Muscle of leg (tissue), 11 donors: Measurements from ENCODE around the gene CDK5R1. TPM values are rescaled to one million over a fixed set of nuclear protein-coding genes. Genes with fewer than 3 reads are reported as not detected.

Source experiments
- DNase-seq: peaks from one replicate; pipeline ENCODE4 v3.0.0; 2013
- H3K27ac ChIP-seq: one replicate; pipeline ENCODE4 v1.5.1; 2013; ENCODE audit warnings: mild to moderate bottlenecking, low read length, control low read depth
- H3K27me3 ChIP-seq: one replicate; pipeline ENCODE4 v1.6.1; 2013; ENCODE audit warnings: low read length; ENCODE audit not compliant: control insufficient read depth, insufficient read depth
- H3K36me3 ChIP-seq: one replicate; pipeline ENCODE4 v1.6.1; 2013; ENCODE audit warnings: low read length; ENCODE audit not compliant: control insufficient read depth, insufficient read depth
- H3K4me1 ChIP-seq: one replicate; pipeline ENCODE4 v1.6.1; 2013; ENCODE audit warnings: low read length; ENCODE audit not compliant: control insufficient read depth, insufficient read depth
- H3K4me3 ChIP-seq: one replicate; pipeline ENCODE4 v1.5.1; 2013; ENCODE audit warnings: low read length, control low read depth
- H3K9me3 ChIP-seq: replicated peaks from 2 replicates; pipeline ENCODE4 v1.6.1; 2013; ENCODE audit warnings: low read depth, low read length; ENCODE audit not compliant: control insufficient read depth
- WGBS: methylation state at CpG from one replicate; pipeline ENCODE4 v1.1.5; 2013; ENCODE audit warnings: missing lambda C conversion rate; ENCODE audit not compliant: insufficient coverage; 5-methylcytosine and 5-hydroxymethylcytosine counted together
- polyA plus RNA-seq, 8 donors: library from polyadenylated mRNA; unstranded; fragments of 120-200 nt; gene quantifications; one replicate each; pipeline versions ENCODE4 v1.2.1 to v1.2.3, GENCODE V29; 2013; ENCODE audit warnings: inconsistent platforms in 1 of 8, low replicate concordance in 1 of 8; ENCODE audit not compliant: insufficient read length in 8 of 8, insufficient read depth in 1 of 8
- total RNA-seq: library from RNA; stranded (reverse); fragments of 120-200 nt; gene quantifications from one replicate; pipeline ENCODE4 v1.2.4, GENCODE V29; 2013

Gene CDK5R1
- total and polyA plus RNA-seq, 9 donors: 4.4 to 11.4 (median 9.4) TPM

DNA sequence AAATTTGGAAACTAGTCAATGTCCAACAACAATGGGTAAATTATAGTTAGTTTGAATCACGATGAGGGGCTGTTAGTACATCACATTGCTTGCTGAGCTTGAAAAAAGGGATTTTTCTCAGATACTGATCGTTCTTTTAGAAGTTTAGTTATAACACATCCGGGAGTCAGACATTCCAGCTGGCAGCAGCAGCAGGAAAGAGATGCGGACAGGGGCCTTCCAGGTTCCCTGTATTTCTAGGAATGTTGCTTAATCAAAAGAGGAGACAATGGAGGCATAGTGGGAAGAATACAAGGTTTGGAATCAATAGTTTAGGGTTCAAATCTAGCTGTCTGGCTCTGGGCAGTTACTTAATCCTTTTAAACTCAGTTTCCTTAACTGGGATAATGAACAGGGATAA is 27.8 kb downstream of the CDK5R1 start:
- Histone ChIP-seq H3K27me3 (peaks cover 5% of the 10 kb centered on the region), H3K36me3 (no peaks in the 10 kb centered on the region), H3K4me1 (peaks cover 15% of the 10 kb centered on the region), H3K9me3 (no peaks in the 10 kb centered on the region), H3K27ac (no peak overlapping the region), H3K4me3 (no peak overlapping the region)
- DNase-seq: no peak
- 42% methylated on average over 2 of the region's 4 CpGs for WGBS

DNA sequence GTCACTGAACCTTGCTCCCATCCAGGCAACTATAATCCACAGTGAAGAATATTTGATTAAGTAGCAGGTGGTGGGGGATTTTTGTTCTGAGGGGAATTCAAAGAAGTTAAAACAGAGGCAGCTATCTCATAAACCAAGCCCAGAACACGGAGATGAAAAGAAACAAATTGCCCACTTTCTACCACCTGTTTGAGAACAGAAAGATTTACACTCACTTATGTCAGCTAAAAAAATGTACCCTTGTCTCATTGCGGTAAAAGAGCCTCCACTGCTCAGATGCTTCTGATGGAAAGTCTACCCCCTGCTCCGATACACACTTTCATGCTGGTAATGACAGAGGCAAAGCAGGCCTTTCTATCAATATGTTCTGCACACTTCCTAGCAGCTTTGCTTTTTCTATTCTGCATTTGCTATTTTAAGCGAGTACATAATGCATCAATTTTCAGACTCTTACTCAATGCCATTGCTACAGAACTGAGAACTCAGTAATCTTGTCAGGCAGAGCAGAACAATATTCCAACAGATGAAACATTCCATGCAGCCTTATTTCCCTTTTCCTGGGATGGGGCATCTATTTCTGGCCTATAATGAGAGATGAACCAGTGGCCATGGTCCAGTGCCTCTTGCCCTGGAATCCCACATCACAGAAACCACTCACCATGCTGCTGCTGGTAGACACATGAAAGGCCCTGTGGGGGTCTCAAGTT is 29.0 kb downstream of the CDK5R1 start:
- no peak for DNase-seq
- Histone ChIP-seq H3K9me3 (no peaks in the 10 kb centered on the region), H3K4me1 (peaks cover 24% of the 10 kb centered on the region), H3K36me3 (no peaks in the 10 kb centered on the region), H3K27me3 (peaks cover 6% of the 10 kb centered on the region), H3K27ac (no peak overlapping the region), H3K4me3 (no peak overlapping the region)
- WGBS: 70% methylated on average over 3 of the region's 4 CpGs

DNA sequence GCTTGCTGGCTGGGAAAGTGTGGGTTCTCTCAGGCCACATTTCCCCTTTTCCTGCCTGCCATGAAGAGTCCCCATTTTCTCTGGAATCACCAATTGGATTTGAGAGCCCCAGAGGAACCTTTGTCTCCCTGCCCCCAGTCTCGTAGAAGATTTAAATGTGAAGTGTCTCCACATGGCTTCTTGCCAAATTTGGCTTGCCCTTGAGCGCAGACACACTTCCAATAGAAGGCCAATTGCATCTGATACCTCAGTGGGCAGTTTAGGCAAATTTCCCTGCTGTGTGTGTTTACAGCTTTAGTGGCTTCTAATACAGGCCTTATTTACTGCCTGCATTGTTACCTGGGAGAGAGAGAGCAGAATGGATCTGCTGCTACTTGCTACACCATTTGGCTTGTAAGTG is 29.7 kb downstream of the CDK5R1 start:
- Histone ChIP-seq H3K9me3 (no peaks in the 10 kb centered on the region), H3K4me1 (peaks cover 24% of the 10 kb centered on the region), H3K4me3 (no peak overlapping the region), H3K36me3 (no peaks in the 10 kb centered on the region), H3K27me3 (peaks cover 6% of the 10 kb centered on the region), H3K27ac (no peak overlapping the region)
- WGBS: no CpG with 5 or more reads among the region's 2 CpGs
- no peak for DNase-seq

DNA sequence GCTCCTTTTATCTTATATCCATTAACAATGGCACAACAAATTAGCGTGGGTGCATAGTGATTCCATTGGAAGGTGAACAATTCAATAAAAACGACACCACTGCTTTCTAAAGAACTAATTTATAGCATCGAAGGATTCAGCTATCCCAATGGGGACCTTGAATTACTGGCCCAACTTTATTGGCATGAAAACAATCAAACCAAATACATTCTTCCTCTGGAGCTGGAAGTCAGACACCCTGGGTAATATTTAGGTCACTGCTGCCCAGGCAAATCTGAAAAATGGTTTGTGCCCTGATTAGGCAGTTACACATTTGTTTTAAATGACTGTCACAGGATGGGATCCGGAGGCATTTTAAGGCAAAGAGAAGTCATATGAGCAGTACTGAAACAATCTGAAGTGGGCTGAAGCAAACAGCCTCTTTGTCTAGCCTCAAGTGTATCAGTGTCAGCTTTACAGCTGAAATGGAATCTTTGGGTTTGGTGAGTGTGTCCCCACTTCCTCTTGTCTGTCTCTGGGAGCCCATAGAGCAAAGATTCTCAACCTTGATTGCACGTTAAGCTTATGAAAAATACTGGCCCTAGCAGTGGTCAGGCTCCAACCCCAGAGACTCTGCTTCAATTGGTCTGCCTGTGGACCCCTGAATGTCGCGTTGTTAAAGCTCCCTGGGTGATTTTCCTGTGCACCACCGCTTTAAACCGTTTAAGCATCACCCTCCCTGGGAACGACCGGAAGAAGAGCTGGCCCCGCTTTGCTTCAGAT is 30.3 kb downstream of the CDK5R1 start:
- H3K9me3 ChIP-seq: no peaks in the 10 kb centered on the region
- H3K27ac ChIP-seq: no peak overlapping the region
- peaks cover 24% of the 10 kb centered on the region for H3K4me1 ChIP-seq
- H3K27me3 ChIP-seq: peaks cover 6% of the 10 kb centered on the region
- 38% methylated on average over 12 of the region's 12 CpGs for WGBS
- no peak for DNase-seq
- no peak overlapping the region for H3K4me3 ChIP-seq
- H3K36me3 ChIP-seq: no peaks in the 10 kb centered on the region

DNA sequence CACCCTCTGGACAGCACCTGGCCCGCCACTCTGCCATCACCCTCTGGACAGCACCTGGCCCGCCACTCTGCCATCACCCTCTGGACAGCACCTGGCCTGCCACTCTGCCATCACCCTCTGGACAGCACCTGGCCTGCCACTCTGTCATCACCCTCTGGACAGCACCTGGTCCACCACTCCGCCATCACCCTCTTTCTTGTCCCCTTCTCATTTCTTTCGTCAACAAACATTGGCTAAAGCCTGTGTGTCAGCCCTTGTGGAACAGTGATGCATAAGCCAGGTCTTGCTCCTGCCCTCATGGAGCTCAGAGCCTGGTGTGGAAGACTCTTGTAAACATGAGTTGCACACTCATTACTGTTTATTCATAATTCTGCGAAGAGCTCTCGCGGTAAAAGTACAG is 31.2 kb downstream of the CDK5R1 start:
- Histone ChIP-seq H3K9me3 (no peaks in the 10 kb centered on the region), H3K36me3 (no peaks in the 10 kb centered on the region), H3K4me3 (no peak overlapping the region), H3K4me1 (peaks cover 24% of the 10 kb centered on the region), H3K27me3 (peaks cover 6% of the 10 kb centered on the region), H3K27ac (no peak overlapping the region)
- WGBS: 92% methylated on average over 2 of the region's 7 CpGs
- DNase-seq: no peak

DNA sequence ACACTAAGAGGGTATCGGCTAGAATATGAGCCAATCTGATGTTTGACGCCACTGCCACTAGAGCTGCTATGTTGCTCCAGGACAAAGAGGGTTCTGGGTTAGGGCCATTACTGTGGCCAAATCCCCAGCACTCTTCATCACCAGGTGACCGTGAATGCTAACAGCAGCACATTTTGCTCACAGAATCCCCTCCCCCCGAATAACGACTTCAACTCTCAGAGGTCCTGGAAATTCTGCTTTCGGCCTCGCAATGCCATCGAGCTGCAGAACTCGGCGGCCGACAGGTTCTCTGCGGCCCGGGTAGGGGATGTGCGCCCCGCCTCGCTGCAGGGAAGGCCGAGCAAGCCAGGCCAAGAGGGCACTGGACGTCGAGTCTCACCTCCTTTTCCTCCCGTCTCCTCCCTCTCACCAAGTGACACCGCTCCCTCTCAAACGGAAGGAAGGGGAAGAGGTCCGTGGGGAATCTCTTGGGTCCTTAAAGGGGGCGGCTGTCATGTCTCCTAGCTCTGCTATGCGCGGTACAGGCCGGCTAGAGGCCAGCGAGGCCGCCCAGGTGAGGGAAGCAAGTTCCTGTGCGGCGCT is 31.9 kb downstream of the CDK5R1 start:
- H3K9me3 ChIP-seq: no peaks in the 10 kb centered on the region
- peaks cover 6% of the 10 kb centered on the region for H3K27me3 ChIP-seq
- DNase-seq: no peak
- WGBS: 22% methylated on average over 14 of the region's 31 CpGs
- H3K27ac ChIP-seq: no peak overlapping the region
- H3K4me1 ChIP-seq: peaks cover 24% of the 10 kb centered on the region
- H3K4me3 ChIP-seq: peak overlapping the region; percentile 31
- no peaks in the 10 kb centered on the region for H3K36me3 ChIP-seq

DNA sequence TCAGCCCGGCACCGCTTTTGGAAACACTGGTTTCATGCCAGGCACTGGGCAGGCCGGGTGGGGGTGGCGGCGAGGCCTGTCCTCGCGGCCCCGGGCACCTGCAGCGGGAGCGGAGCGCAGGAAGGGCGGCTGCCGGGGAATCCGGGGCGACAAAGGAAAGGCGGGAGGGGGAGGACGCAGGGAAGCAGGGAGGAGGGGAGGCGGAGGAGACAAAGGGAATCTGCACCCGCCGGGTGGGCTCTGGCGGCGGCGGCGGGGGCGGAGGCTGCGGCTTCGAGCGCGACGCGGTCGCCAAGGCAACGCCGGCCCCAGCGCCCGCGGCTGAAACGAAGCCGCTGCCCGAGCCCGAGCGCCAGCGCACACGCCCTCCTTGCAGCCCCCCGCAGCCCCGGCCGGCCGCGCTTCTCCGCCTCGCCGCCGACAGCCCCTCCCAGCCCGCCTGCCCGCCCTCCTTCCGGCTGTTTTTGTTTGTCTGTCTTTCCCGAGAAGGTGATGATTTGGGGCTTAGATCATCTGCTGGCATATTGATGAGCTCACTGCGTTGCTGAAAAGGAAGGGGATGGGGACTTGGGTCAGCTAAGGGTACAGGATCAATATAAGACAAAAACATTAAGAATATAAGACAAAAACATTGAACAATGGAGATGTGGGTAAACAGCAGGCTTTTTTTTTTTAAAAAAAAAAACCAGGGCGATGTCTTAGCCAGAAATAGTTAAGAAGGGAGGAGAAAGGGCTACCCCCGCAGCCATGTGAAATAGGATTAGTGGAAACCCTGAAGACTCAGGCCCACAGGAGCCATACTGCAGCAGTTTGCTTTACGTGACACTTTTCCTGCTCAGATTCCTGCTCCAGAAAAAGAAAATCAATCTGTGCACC is 32.7 kb downstream of the CDK5R1 start:
- H3K27me3 ChIP-seq: peaks cover 6% of the 10 kb centered on the region
- H3K4me1 ChIP-seq: peaks cover 24% of the 10 kb centered on the region
- no peaks in the 10 kb centered on the region for H3K36me3 ChIP-seq
- H3K27ac ChIP-seq: peak overlapping the region; percentile 65
- H3K4me3 ChIP-seq: peak overlapping the region; percentile 41
- H3K9me3 ChIP-seq: no peaks in the 10 kb centered on the region
- under 1% methylated on average over 53 of the region's 61 CpGs for WGBS
- DNase-seq: peak; percentile 63

DNA sequence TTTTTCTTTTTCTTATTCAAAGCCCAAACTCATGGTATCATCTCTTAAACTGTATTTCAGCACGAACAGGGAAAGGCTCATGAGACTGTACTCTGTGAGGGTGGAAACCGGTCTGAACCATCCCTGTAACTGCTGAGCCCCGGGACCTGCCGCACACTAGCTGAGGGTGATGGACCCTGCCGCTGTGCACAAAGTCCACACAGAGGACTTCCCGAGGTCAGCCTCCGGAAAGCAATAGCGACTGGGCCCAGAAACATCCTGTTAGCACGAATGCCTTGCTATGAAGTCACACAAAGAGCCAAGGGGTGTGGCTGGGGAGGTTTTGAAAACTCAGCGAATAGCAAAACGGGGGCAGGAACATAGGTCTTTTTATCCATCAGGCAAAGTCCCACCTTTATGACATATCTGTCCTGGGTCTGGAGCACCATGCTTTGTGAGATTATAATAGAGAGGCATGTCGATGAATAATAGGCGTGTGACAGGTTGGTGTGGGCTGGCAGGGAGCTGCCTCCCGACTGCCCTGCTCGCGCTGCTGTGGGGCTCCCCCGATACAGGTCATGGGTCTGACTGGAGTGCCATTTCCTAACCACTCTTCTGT is 33.4 kb downstream of the CDK5R1 start:
- no peaks in the 10 kb centered on the region for H3K9me3 ChIP-seq
- H3K27me3 ChIP-seq: peaks cover 6% of the 10 kb centered on the region
- H3K4me1 ChIP-seq: peaks cover 24% of the 10 kb centered on the region
- peak overlapping the region; percentile 41 for H3K4me3 ChIP-seq
- H3K36me3 ChIP-seq: no peaks in the 10 kb centered on the region
- peak; percentile 54 for DNase-seq
- WGBS: 34% methylated on average over 12 of the region's 17 CpGs
- H3K27ac ChIP-seq: peak overlapping the region; percentile 65

DNA sequence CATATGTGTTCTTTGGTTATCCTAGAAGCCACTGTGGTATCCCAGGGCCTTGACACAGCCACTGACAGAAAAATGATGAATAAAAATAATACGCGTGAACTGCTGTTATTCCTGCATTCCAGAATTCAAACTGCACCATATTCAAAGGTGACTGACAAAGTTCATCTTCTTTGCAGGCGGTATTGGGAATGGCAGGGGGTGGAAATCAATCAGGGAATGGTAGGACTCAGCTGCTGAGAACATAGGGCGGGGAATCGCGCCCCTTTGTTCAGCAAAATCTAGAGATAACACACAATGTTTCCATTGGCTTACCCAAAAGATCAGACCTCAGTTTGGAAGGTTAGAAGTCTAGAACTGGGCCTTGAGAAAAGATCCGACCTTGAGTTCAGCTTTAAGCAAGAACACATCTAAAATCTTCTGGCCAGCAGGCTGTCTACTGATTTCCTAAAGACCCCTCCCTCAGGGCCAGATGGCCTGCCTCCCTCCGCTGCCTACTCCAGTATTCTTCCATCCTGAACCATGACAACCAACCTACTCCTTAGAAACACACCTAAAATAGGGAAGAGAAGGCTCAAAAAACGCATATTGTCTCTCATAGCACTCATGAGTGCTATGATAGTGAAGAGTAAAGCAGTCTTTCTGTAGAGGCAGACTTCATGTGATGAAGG is 34.1 kb downstream of the CDK5R1 start:
- Histone ChIP-seq H3K4me1 (peaks cover 30% of the 10 kb centered on the region), H3K4me3 (no peak overlapping the region), H3K27me3 (peaks cover 6% of the 10 kb centered on the region), H3K36me3 (no peaks in the 10 kb centered on the region), H3K9me3 (no peaks in the 10 kb centered on the region), H3K27ac (no peak overlapping the region)
- WGBS: no CpG with 5 or more reads among the region's 9 CpGs
- no peak for DNase-seq
